LoVo (cell line): ENCODE data around the gene FAM53A.

Experiments used
- DNase-seq: peaks from one replicate; pipeline ENCODE4 v3.0.0-alpha.2; 2016; ENCODE audit warnings: low spot score

FAM53A gene

GRCh38 chr4:1639299-1639868, 44.7 kb downstream of the FAM53A start:
- DNase-seq, result no peak

GRCh38 chr4:1638873-1639272, 45.2 kb downstream of the FAM53A start:
- DNase-seq, result no peak

GRCh38 chr4:1638272-1638598, 45.9 kb downstream of the FAM53A start:
- no peak for DNase-seq

GRCh38 chr4:1637580-1638271, 46.4 kb downstream of the FAM53A start:
- no peak for DNase-seq

GRCh38 chr4:1636490-1637211, 47.5 kb downstream of the FAM53A start:
- no peak for DNase-seq

- DNase-seq, result no peak
Measured at GRCh38 chr4:1635464-1635863, 48.6 kb downstream of the FAM53A start.

- DNase-seq, result no peak
Measured at GRCh38 chr4:1633993-1634392, 50.1 kb downstream of the FAM53A start.

GRCh38 chr4:1632109-1633104, 51.7 kb downstream of the FAM53A start:
- no peak for DNase-seq

- DNase-seq, result no peak
Measured at GRCh38 chr4:1631136-1631535, 53.0 kb downstream of the FAM53A start.

- no peak for DNase-seq
Measured at GRCh38 chr4:1630266-1630665, 53.8 kb downstream of the FAM53A start.

GRCh38 chr4:1629699-1630083, 54.4 kb downstream of the FAM53A start:
- no peak for DNase-seq

GRCh38 chr4:1628892-1629698, 55.0 kb downstream of the FAM53A start:
- peak; percentile 65 for DNase-seq

- no peak for DNase-seq
Measured at GRCh38 chr4:1627417-1628313, 56.4 kb downstream of the FAM53A start.

- DNase-seq, result no peak
Measured at GRCh38 chr4:1626941-1627340, 57.2 kb downstream of the FAM53A start.

- DNase-seq, result no peak
Measured at GRCh38 chr4:1626151-1626550, 58.0 kb downstream of the FAM53A start.

- DNase-seq, result no peak
Measured at GRCh38 chr4:1625600-1626138, 58.4 kb downstream of the FAM53A start.

- DNase-seq, result no peak
Measured at GRCh38 chr4:1624519-1624910, 59.6 kb downstream of the FAM53A start.

GRCh38 chr4:1623821-1624518, 60.1 kb downstream of the FAM53A start:
- no peak for DNase-seq

- no peak for DNase-seq
Measured at GRCh38 chr4:1623400-1623799, 60.7 kb downstream of the FAM53A start.

GRCh38 chr4:1622956-1623355, 61.2 kb downstream of the FAM53A start:
- DNase-seq, result no peak
